HG03442 (cell line): Measurements from ENCODE around the gene BAMBI.
"Not testable (repeated sequence)": the region's sequence is repeated elsewhere in the genome, so short reads cannot be mapped to it uniquely, and the experiment has no call there.

ENCODE experiments used
- ATAC-seq: cut with Tn5 transposase; IDR thresholded peaks from one replicate; pipeline ENCODE4 v1.9.1; 2021; ENCODE audit warnings: mild to moderate bottlenecking, moderate library complexity; ENCODE audit not compliant: unreplicated experiment

The BAMBI gene, protein sequence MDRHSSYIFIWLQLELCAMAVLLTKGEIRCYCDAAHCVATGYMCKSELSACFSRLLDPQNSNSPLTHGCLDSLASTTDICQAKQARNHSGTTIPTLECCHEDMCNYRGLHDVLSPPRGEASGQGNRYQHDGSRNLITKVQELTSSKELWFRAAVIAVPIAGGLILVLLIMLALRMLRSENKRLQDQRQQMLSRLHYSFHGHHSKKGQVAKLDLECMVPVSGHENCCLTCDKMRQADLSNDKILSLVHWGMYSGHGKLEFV

DNA sequence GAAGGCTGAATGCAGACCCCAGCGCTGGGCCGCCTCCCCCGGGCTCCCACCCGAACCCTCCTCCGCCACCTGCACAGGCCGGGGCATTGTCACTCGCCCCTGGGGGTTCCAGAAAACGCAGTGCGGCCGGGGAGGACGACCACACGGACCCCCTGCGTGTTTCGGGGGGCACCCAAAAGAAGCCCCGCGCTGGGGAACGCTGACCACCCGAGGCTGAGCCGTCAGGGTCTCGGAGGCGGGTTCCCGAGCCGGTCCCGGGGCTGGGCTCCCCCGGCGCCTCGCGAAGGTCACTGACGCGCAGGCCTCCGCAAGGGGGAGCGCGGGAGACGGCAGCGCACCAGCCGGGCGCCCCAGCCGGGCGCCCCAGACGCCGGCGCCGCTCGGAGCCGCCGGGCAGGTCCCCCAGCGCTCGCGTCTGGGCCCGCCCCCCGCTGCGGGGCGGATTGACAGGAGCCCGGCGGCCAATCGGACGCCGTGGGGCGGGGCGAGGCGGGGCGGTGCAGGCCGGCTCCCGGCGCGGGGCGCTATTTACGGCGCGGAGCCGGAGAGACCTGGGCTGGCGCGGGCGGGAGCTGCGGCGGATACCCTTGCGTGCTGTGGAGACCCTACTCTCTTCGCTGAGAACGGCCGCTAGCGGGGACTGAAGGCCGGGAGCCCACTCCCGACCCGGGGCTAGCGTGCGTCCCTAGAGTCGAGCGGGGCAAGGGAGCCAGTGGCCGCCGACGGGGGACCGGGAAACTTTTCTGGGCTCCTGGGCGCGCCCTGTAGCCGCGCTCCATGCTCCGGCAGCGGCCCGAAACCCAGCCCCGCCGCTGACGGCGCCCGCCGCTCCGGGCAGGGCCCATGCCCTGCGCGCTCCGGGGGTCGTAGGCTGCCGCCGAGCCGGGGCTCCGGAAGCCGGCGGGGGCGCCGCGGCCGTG, at the start of gene BAMBI:
TSS of gene BAMBI (plus strand) at position 554 of the 920 bp plus-strand sequence. CDS start 377 bp downstream, outside the sequence.
- ATAC-seq: peak; percentile 98

DNA sequence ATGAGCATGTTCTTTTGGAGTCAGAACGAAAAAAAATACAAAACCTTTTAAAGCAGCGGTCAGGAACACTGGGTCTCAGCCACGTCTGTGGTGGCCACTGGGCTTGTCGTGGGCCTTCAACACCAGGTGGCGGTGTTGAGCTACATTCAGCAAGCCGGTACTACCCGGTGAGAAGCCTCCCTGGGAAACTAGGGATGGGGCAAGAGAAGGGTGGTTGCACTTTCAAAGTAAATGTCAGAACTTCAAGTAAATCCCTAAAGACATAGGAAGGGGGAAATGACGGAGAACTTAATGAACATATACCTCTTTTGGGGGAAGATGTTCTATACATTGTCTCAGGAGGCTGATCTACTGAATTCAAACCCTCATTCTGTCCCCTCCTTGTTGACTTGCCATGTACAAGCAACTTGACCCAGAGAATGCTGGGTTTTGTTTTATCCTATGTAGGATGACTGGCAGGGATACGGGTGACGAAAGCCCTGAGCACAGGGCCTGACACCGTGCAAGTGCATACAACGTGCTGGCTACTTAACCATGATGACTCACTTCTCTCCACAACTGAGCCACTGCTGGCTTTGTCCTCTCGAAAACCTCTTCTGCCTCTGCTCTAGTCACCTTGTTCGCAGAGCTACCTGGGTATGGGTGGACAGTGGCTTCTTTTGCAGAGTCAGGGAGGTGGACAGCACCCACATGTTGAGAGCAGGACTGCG, 49.0 kb upstream of the BAMBI start:
- ATAC-seq: peak; percentile 73

GRCh38 chr10:28631896-28632583, 45.3 kb upstream of the BAMBI start:
- no peak for ATAC-seq

DNA sequence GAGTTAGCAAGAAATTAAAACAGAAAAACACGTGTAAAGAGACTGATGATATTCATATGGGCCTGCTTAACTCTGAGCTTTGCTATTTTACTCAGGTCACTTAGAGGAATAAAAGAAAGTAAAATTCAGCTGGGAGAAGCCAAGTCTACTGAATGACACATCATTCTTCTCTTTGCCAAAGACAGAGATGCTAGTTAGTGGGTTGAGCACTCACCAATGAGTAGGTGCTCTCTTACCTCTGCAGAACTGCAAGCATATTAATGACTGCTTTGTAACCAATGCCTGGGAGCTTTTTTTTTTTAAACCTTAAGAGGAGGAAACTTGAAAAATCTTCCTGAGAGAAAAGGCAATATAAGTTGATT, 44.8 kb upstream of the BAMBI start:
- no peak for ATAC-seq

DNA sequence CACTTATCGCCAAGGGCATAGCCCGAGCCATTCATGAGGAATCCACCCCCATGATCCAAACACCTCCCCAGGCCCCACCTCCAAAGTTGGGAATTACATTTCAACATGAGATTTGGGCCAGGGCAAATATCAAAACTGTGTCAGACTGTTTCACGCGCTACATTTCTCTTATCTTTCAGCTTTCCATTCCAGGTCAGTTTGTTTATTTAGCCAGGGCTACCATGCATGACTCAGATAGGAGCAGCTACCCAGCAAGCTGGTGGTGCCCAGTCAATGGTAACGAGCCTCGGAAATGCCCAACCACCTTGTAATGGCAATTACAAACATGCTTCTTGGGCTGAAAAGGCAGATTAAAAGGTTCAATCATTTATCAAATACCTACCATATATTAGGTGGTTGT, 43.6 kb upstream of the BAMBI start:
- no peak for ATAC-seq

- ATAC-seq: no peak
Observed at GRCh38 chr10:28637346-28637745, 40.0 kb upstream of the BAMBI start.

GRCh38 chr10:28638392-28638791, 38.9 kb upstream of the BAMBI start:
- no peak for ATAC-seq

- no peak for ATAC-seq
Observed at GRCh38 chr10:28640551-28640950, 36.8 kb upstream of the BAMBI start.

DNA sequence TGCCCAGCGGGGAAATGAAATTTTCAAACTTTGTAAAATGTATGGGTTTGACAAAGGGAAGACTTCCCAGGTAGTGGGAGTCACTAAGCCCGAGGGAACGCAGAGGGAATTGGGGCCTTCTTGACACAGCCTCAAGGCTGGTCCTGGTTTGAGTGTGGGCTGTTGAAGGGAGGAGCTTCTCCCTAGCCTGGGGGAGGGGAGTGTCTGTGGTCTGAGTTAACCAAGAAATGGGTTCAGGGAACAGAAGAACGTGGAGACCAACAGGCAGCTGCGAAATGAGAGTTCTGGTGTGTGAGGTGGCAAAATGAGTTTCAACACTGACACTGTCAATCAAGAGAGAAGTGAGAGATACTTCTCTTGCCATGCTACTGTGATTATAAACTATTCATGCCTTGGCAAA, 32.7 kb upstream of the BAMBI start:
- no peak for ATAC-seq

GRCh38 chr10:28652106-28652505, 25.2 kb upstream of the BAMBI start:
- no peak for ATAC-seq

DNA sequence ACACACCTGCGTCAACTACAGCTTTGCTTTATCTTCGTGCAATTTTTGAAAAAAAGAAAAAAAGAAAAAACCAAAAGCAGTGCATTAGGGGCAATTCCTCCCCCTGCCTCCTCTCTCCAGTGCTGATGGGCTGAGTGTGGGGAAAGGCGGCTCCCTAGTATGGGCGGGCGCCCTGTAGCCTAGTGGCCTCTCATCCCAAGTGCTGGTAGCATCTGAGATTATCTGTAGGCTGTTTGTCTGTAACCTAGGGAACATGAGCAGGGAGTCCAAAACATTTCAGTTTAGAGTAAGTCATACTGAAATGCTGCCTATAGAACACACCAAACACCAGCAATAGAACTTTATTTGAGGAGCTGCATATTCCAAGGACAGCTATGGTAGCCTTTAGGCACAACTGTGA, 24.6 kb upstream of the BAMBI start:
- no peak for ATAC-seq

GRCh38 chr10:28658824-28659223, 18.5 kb upstream of the BAMBI start:
- ATAC-seq: not testable (repeated sequence)

GRCh38 chr10:28661035-28661434, 16.3 kb upstream of the BAMBI start:
- no peak for ATAC-seq

DNA sequence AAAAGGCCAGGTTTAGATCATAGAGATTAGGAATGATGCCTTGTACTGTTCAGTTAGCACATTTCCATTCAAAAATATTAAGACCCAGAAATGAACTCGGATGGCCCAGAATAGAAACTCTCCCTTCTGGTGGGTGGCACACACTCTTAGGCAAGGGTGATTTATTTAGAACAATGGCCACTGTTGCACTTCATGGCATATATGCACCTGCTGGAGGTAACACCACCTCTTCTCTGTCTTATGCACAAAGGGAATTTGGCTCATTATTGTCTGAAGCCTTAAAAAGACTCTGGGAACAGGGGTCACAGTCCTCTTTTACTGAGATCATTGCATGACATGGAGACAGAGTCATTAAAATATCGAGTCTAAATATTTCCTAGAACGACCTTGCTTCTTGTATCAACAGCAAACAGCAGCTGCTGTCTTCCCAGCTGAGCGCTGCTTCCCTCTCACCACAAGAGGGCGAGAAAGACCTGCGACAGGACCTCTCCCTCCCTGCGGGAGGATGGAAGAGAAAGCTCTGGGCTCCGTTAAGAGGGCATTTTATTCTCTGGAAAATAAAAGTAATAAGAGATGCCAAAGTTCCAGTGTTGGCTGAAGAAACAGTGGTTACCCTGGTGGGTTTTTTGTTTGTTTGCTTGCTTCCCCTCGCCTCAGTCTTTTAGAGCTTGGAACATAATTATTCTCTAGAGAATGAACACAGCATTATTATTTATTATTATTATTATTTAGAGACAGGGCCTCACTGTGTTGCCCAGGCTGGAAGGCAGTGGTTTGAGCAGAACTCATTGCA, 13.5 kb upstream of the BAMBI start:
- ATAC-seq: peak; percentile 85

DNA sequence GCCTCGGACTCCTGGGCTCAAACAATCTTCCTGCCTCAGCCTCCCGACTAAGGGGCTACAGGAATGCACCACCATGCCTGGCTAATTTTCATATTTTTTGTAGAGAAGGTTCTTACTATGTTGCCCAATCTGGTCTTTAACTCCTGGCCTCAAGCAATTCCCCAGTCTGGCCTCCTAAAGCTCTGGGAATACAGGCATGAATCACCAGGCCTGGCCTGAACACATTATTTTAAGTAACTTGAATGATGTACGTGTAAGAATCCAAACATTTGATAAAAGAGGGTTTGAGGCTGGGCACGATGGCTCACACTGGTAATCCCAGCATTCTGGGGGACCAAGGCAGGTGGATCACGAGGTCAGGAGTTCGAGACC, 13.0 kb upstream of the BAMBI start:
- ATAC-seq: no peak

DNA sequence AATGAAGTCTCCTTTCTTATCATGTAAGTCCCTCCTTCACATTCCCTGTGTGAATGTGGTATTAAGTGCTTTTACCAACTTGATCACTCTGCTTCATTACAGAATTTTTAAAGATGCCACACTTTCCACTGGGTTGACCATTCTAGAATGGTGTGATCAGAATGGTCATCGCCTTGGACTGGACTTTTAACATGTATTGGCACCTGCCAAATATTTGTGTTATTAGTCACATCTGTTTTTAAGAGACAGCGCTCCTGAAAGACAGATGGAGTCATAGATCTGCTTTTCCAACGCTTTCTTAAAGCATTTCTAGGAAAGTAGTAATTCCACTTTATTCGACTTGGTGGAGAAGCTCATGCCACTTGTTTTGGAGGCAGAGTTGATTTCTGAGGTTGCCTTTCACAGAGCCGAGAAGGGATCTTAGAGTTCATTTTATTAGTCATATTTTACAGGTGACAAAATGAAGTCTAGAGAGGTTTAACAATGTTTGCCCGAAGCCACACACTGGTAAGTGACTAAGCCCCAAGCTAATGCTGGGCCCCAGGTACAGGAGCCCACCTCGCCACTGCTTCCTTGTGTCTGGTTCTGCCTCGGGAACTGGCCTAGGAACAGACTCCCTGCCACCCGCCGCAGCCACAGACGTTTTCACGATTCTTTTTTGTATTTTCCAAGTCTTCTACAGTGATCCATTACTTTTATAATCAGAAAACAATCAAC, 10.4 kb upstream of the BAMBI start:
- no peak for ATAC-seq

DNA sequence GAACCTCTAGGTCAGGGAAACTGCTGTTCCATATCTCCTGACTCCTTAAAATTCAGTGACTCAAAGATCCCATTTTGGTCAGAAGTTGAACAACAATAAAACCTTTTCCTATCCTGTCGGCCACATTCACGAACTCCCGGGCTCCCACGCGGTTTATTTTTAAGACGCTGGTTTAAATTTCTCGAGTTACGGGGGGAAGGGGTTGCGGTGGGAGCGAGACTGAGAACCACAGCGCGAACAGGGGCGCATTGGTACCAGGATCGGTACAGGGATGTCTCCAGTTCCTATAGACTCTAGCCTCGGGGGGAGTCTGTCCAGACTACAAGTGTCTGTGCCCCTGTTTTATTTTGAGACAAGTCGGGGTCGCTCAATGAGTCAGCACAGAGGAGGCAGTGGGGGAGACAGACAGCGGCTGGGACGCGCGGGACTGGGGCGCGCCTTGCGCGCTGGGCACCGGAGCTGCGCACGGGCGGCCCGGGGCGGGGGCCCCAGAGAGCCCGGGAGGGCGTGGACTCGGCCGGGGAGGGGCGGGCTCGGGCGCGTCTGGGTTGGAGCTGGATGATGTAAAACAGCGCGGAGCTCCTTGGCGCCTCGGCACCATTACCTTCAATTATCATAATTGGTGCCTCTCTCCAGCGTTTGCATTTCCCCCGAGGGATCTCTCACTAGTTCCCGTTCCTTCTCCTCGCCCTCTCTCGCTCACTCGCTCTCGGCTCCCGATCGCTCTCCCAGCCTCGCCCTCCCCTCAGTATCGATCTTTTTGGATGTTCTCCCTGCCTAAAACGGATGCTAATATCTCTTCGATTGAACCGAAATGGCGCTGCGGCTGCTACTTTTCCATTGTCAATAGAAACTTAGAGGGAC, 8.7 kb upstream of the BAMBI start:
- no peak for ATAC-seq

- no peak for ATAC-seq
Observed at GRCh38 chr10:28669227-28670173, 7.8 kb upstream of the BAMBI start.
